Effector CD8-positive, alpha-beta T cell (primary cell): ENCODE measurements around the gene TRAIP.
"Not testable (repeated sequence)": the region's sequence is repeated elsewhere in the genome, so short reads cannot be mapped to it uniquely, and the experiment has no call there.

ENCODE experiments used
- DNase-seq: peaks from one replicate; lab custom pipeline; 2025; lab: John Stamatoyannopoulos, UW

TRAIP gene

DNA sequence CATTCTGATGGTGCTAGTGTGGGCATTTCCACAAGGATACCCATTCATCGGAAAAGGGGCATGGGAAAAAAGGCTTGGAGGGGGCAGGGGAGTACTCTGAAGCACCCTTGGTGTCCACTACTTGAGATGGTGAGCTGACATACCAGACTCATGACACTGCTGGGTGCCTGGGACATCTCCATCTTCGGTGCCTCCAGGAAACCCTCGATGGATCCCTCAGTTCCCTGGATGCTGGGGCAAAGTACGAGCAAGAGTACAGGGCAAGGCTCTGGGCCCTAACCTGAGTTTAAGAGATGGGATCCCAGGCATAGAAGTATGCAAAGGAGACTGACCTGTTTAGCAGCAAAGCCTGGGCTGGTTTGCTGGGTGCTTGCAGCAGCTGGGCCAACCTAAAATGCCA lies 64.8 kb downstream of the TRAIP start:
- DNase-seq, result no peak

DNA sequence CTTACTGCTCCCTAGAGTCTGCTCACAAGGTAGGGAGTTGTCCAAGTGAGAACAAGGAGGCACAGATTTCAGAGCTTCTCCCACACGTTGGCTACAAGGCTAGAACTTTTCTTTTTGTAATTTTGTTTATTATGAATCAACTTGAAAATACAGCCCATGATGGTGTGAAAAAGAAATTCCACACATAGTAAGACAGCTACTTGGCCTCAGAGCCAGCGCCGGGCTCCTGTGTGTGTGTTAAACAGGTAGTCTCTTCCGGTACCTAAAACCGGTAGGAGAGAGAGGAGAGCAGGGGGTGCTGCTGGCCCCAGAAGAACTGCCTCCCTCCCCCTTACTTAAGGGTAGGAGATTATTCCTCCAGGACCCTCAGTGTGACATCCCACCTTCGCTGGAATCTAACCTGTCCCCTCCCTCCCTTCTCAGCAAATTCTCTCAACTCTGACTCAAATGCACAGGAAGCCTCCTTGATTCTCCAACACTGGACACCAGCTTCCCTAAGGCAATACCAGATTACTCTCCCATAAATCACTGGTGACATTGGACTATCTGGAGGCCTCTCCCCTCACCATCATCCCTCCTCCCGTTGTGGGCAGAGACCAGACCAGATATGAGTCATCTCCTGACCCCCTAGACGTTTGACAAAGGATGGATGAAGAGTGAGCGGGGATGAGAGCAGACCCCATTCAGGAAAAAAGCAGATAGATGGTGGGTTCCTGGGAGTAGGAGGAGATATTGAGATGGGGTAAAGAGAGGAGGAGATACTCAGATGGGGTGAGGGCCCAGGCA lies 65.5 kb downstream of the TRAIP start:
- no peak for DNase-seq

DNA sequence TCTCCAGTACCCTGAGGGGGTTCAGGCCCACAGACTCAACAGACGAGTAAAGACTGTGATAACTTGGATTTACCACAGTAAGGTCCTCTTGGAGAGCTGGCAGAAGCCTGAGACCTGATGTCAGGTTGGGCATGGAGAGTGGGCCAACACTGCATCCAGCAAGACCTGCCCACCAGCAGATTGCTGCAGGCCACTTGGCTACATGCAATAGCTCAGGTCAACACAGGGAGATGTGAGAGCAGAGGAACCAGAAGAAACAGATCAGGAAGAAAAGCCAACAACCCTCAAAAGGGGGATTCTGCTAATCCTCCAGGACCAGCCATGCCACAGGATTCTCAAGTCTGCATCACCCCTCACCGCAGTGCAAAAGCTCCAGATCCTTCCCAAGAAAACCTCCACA lies 68.3 kb downstream of the TRAIP start:
- no peak for DNase-seq

DNA sequence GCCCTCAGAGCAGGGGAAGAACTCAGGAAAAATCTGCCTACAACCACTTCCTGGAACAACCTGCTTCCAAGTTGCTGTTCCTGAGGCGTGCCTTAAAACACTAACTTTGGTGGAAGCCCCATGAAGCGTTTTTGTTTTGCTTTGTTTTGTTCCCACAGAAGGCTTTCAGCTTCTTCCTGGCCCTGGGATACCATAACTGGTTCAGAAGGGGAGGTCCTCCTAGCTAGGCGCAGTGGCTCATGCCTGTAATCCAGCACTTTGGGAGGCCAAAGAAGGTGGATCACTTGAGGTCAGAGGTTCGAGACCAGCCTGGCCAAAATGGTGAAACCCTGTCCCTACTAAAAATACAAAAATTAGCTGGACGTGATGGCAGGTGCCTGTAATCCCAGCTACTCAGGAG lies 68.8 kb downstream of the TRAIP start:
- no peak for DNase-seq

DNA sequence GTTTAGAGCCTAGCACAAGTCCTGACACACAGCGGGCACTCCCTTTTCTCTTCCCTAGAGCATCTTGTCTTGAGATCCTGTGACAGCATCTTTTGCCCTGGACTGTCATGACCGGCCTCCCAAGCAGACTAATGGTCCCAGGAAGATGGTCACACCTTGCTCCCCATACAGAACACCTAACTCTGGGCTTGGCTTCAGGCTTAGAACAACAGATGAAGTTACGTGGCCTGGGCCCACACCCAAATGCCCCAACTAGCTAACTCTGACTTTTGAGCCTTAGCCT lies 69.2 kb downstream of the TRAIP start:
- no peak for DNase-seq

DNA sequence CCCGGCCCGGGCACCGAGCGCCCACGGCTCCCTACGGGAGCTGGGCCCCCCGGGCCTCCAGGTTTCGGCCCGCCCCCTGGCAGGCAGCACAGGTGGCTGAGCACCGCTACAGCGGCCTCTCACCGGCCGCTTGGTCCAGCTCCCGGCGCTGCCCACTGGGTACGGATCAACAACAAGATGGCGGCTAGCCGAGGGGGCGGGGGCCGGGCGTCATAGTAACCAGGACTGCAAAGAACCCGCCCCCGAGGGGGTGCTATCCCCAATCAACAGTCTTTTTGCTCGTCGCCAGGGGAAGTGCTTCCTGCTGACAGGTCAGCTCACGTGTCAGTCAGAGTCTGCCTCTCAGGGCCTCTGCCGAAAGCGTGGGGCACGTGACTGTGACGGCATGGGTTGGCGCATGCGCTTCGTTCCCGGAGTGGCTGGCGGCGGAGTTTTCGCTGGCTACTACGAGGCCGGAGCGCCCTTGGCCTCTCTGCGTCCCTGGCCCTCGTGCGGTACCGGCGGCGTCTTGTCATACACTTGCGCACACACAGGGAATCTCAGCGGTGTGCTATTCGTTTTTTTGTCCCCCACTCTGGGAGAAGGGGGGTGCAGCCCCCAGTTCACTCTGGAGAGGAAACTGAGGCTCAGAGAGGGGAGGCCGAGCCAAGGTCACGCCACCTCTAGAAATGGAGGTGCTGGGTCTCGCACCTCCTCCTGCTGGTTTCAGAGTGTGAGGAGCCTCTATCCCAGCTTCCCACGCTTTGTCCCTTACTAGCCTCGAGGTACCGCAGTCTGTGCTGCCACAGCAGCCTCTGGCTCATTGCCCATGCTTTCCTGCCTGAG lies 69.8 kb downstream of the TRAIP start, which contains the start of gene IP6K1:
IP6K1 (minus strand) TSS at position 186 of the 825 bp plus-strand sequence. CDS start 38,502 bp downstream, outside the sequence.
- DNase-seq, result peak; percentile 98

DNA sequence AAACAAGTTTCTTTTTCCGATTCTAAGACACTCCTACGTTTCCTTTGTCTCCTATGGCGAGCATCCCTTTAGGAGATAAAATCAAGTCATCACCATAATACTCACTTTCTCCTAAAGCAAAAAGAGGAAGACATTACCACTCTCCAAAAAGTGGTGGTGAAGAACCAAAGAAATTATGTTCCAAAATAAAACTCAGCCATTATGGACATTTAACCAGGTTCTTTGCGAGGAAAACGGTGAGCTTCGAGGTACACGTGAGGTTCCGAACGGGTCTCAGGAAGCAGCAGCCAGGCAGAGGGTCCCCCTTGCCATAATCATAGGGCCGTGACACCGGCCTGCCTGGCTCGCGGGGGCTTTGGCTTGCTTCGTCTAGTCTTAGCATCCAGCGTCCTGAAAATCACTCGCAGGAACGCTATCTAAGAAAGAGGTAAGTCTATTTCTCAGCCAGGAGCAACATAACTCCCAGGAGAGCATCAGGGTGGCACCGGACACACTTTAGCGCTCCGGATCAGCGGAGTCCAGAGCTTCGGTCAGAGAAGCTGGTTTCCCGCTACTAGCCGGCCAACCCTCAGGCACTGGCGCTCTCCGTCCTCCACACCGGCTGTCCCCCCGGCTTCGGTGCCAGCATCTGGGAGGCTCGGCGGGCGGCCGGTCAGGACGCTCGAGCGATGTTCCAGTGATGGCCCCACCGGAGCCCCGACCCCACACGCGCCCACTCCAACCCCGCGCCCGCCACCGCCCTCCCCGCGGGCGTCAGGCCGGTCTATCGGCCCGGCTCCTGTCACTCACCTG lies 70.6 kb downstream of the TRAIP start:
- DNase-seq, result peak; percentile 37

DNA sequence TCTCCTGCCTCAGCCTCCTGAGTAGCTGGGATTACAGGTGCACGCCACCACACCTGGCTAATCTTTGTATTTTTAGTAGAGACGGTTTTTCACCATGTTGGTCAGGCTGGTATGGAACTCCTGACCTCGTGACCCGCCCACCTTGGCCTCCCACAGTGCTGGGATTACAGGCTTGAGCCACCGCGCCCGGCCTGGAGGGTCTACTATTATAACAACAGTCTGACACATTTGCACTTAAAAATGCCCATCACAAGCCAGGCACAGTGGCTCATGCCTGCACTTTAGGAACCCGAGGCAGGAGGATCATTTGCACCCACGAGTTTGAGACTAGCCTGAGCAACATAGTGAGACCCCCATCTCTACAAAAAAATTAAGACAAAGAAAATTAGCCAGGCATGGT lies 74.1 kb downstream of the TRAIP start:
- DNase-seq, result not testable (repeated sequence)

DNA sequence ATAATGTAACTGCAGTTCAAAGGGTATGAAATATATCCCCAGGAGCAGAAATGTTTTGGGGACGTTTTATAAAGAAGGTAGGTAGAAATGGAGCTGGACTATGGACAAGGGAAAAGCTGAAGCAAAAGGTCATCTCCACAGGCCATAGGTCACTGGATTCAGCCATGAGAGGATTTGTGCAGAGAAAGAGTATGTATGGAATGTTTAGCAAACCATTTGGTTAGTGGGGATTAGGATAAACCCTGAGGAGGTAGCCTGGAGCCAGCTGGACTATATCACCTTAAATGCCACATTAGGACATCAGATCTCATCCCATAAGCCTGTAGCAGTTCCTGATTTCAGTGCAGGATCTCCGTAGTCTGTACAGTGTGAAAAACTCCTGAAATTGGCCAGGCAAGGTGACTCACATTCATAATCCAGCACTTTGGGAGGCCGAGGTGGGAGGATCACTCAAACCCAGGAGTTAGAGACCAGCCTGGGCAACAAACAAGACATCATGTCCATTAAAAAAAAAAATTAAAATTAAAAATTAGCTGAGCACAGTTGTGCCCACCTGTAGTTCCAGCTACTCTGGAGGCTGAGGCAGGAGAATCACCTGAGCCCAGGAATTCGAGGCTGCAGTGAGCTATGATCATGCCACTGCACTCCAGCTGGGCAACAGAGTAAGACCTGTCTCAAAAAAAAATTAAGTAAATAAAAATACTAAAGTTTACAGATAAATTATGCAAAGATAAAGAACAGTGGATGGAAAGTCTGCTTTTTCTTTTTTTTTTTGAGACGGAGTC lies 74.8 kb downstream of the TRAIP start:
- no peak for DNase-seq

DNA sequence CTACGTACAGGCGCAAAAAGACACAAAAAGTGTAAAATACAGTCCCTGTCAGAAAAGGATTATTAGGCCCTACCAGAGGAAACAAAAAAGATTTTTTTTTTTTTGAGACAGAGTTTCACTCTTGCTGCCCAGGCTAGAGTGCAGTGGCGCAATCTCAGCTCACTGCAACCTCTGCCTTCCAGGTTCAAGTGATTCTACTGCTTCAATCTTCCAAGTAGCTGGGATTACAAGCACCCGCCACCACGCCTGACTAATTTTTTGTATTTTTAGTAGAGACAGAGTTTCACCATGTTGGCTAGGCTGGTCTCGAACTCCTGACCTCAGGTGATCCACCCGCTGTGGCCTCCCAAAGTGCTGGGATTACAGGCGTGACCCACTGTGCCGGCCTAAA lies 75.4 kb downstream of the TRAIP start:
- DNase-seq, result not testable (repeated sequence)

DNA sequence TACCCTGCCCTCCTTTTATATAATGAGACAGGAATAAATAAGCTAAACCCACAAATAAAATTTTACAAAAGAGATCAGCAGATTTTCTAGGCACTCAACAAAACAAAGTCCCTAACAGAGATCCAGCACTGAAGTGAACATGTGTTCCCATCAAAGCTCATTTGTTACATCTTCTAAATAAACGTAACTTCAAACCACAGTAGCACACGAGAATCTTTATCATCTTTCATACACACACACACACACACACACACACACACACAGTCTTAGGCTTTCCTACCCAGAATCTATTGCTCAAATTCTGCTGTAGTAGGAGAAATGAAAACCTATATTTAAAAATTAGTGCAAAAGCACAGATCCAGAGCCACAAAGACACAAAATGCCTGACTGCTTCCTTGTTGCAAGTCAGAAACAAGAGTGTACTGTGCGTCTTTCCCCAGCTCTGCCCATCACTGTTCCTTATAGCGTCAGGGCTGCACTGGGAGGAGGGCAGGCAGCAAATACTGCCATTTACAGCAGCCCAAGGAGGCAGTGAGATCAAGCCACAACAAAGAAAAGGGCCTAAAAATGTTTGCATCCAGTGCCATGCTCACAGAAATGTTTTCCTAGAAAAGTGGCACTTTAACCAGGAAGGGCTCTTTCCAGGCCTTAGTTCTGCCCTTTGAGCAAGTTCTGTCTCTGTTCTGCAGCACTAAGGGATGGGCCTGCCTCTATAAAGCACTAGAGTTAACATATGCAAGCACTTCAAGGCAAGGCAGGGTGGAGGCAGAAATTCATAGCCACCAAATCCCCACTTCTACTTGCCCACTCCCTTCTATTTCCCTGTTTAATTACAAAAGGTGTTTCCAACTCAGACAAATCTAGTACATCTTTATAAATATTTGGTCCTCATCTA lies 76.0 kb downstream of the TRAIP start:
- DNase-seq, result no peak

DNA sequence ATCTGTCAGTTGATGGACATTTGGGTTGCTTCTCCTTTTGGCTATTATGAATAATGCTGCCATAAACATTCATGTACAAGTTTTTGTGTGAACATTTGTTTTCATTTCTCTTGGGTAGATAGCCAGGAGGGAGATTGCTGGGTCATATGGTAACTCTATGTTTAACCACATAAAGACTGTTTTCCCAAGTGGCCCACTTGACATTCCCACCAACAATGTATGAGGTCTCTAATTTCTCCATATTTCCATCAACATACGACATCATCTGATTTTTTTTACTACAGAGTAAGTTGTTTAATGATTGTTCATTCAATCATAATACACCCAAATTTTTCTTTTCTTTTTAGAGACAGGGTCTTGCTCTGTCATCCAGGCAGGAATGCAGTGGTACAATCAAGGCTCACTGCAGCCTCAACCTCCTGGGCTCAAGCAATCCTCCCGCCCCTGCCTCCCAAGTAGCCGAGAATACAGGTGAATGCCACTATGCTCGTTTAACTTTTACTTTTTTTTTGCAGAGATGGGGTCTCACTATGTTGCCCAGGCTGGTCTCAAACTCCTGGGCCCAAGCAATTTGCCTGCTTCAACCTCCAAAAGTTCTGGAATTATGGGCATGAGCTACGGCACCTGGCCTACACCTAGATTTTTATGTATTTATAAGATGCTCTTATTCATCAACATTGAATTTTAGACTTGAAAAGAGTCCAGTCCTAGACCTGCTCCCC lies 76.8 kb downstream of the TRAIP start:
- DNase-seq, result no peak
